GM19468 (cell line): ENCODE measurements around the gene AMACR.
A peak's percentile ranks its signal among the peaks of the same experiment; 100 is the strongest.
"Not testable (repeated sequence)": the region's sequence is repeated elsewhere in the genome, so short reads cannot be mapped to it uniquely, and the experiment has no call there.

ENCODE experiments used
- ATAC-seq: cut with Tn5 transposase; IDR thresholded peaks from one replicate; pipeline ENCODE4 v1.9.1; 2021; ENCODE audit warnings: mild to moderate bottlenecking, moderate library complexity, moderate number of reproducible peaks; ENCODE audit not compliant: unreplicated experiment; ENCODE audit errors: extremely low read depth

AMACR gene

DNA sequence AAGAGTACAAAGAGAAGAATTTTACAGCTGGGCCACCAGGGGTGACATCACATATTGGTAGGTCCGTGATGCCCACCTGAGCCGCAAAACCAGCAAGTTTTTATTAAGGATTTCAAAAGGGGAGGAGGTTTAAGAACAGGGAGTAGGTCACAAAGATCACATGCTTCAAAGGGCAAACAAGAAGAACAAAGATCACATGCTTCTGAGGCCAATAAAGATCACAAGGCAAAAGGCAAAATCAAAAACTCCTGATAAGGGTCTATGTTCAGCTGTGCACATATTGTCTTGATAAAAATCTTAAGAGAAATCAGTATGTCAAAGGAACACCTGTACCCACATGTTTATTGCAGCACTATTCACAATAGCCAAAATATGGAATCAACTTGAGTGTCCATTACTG lies 2.3 kb upstream of the AMACR start:
- not testable (repeated sequence) for ATAC-seq

DNA sequence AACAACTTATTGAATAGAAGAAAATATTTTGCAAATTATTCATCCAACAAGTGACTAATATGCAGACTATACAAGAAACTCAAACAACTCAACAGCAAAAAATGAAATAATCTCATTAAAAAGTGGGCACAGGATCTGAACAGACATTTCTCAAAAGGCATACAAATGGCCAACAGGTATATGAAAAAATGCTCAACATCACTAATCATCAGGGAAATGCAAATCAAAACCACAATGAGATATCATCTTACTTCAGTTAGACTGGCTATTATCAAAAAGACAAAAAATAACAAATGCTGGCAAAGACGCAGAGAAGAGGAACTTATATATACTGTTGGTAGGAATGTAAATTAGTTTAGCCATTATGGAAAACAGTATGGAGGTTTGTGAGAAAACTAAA lies 1.8 kb upstream of the AMACR start:
- no peak for ATAC-seq

DNA sequence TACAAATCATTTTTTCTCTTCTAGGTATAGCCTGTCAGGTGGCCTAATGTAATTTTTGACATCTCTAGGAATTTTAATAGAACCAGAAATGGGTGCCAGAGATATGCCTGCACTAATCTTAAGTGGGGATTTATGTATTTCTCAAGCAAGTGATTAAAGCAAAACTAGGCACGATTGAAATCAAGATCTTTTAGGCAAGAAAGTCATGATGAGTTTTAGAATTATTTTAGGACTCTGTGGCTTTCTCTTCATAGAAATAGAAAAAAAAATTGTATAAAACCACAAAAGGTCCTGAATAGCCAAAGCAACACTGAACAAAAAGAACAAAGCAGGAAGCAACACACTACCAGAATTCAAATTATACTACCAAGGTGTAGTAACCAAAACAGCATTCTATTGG lies 952 bp upstream of the AMACR start:
- no peak for ATAC-seq

DNA sequence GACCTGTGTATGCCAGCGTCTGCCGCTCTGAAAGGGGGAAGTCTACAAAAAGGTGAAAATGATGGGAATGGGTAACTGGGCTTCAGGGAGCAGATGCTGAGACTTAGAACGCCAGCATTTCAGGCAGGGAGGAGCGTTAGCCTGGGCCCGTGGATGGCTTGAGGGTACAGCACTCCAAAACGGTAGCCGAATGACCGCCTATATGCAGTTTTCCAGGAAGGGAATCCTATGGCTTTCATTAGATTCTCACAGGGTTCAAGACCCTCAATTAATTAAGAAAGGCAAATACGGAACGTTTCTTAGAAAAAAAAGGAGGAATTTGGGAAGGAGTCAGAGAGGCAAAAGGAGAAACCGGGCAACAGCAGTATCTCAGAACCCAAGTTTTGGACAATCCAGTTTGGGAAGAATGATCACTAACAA lies 639 bp downstream of the AMACR start:
- no peak for ATAC-seq

DNA sequence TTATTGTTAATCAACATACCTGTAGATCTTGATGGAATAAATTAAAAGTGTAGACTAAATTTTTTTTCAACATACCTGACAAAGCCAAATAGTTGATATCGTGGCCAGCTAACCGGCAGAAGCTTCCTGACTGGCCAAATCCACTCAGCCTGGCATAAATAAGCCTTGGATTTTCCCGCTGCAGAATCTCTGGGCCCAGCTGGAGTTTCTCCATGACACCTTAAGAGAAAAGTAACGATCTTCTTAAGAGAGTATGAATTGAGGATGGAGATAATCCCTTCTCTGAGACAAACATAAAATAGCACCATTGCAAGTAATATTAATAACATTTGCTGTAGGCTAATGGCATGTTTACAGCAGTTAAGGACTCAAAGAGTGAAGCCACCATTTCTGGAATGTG lies 2.2 kb downstream of the AMACR start:
- ATAC-seq, result no peak

DNA sequence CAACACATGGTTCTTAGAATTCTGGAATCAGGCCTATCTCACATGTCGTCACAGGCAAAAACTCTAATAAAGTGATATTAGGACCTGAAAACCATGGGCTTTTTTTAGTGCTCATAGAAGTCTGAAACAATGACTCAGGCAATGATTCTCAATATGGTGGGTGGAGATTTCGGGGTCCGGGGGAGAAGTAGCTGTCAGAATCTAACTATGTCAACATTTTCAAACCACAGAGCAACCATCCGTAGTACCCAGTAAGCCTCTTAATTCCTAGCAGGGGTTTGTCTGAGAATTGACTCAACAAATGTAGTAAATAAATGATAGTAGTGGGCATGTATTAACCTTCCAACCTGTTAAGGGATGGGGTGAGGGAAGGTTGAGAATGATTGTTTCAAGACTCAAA lies 2.6 kb downstream of the AMACR start:
- ATAC-seq, result no peak

DNA sequence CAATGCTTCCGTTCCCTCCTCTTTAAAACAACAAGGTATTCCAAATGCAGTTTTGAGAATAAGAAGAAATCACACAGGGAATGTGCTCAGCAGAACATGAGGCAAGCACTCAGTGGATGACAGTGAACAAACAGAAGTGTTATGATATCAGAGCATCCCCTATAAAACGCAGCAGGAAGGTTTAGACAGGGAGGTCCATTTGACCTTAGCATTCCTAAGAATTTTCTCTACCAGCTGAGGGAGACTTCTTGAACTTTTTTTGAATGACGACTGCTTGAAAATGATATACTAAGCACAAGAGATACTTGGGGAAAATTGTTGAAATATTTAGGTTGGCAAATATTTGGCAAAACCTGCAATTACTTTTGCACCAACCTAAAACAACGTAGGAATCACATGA lies 3.9 kb downstream of the AMACR start:
- no peak for ATAC-seq

DNA sequence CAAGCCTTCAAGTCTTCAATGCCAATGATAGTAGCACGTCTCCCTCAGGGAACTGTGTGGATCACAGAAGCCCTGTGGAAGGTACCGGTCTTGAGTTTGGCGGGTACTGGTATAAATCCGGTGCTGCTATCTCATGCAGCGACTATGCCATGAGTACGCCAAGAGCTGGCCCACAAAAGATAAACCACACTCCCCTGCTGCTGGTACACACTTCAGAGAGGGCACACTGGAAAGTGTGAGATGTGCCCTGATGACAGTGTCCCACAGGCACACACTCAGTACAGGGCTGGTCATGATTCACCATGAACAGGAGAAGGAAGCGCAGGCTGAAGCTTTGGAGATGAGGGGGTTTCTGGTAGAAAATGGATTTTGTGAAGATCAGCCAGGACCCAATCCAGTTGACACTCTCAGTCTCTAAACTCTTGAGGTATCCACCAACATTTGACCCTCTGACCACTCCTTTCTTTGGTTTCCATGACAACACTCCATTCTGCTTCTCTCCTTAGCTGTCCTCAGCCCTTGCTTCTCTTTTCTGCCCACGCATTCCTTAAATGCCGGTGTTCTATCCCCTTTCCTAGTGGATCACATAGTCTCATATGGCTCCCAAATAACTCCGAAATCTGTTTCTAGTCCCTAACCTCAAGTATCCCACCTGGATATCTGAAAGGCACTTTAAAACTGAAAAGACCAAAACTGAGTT lies 5.1 kb downstream of the AMACR start:
- no peak for ATAC-seq

DNA sequence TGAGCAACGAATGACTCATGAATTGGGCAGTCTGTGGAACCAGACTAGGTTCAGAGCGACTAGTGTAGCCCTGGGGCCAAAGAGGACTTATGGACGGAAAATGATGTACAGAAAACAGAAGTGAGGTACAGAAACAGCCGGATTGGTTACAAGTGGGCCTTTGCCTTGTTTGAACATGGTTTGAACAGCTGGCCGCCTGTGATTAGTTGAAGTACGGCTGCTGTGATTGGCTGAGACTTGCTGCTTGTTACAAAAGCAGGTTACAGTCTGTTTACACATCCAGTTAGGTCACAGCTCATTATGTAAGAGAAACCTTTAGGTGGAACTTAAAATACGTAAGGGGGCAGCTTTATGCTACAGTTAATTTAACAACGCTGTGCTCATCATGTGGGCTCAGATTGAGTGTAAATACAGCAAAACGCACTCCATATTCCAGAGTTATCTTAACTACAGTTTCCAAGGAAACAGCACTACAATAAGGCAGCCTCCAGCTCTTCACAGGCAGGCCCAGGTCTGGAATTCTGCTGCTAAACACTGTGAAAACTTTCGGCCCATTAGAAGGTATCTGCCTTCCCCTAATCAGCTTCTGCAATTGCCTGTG lies 6.5 kb downstream of the AMACR start:
- ATAC-seq, result no peak

DNA sequence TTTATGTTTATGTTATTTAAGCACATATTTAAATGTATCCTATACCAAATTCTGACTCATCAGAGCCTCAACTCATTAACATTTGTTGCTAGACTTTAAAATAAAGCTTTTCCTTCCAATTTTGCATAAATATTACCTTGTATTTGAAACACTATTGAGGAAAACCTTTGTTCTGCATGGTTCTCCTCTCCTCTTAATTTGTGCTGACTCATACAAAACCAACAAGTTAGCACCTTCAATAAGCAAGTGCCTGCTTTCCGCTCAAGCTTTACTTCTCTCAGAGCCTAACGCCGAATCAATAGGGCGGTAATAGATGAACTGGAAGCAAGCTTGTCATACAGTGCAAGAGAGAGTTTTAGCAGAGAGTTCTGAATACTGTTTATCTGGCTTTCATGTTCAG lies 7.9 kb downstream of the AMACR start:
- no peak for ATAC-seq

DNA sequence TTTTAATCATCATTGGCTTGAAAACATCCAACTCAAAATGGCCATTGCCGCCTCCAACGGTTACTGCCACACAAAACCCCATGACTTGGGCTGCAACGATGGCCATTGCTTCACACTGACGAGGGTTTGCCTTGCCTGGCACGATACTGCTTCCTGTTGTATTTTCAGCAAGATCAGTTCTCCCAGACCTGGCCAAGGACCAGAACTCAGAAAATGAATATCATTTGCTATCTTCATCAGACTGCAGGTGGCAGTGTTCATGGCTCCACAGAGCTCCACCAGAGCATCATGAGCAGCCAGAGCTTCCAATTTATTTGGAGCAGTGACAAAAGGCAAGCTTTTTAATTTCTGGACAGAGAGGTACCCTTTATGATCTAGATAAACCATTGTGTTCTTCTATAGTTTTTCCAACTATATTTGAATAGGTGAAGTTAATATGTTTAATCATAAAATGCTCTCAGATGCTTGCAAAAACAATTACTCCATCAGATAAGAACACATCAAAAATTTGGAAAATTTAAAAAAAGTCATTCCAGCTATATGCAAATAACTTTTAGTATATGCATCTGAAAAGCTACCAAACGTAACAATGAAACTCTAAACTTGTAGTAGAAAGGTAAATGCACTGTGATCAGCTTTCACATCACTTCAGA lies 10.4 kb downstream of the AMACR start:
- peak; percentile 53 for ATAC-seq

DNA sequence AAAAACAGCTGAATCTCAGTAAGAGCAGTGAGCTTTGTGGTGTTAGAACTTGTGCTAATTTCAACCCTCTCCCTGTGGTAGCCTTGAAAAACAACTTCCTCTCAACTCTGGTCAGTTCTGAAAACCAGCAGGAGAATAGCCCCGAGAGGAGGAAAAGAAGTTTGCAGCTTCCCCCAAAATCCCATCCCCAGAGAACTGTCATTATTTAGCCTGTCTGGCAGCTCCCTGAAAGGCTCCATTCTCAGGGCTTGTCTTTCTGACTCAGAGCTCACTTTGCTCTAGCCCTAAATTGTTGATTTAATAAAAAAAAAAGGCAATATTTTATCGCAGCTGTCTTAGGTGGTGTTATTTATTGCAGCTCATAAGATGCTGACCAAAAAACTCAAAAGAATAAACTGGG lies 12.0 kb downstream of the AMACR start:
- ATAC-seq, result no peak

DNA sequence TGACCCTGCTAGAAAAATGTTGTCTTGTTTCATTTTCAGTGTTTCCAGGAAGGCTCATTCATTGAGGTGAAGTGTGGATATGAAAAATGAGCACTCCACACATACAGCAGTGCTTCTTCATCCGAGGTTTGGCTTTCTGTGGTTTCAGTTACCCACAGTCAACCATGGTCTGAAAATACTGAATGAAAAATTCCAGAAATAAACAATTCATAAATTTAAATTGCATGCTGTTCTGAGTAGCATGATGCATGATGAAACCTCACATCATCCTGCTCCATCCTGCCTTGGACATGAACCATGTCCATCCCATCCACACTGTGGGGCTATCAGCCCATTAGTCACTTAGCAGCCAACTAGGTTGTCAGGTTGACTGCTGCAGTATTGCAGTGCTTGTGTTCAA lies 13.0 kb downstream of the AMACR start:
- ATAC-seq, result no peak

DNA sequence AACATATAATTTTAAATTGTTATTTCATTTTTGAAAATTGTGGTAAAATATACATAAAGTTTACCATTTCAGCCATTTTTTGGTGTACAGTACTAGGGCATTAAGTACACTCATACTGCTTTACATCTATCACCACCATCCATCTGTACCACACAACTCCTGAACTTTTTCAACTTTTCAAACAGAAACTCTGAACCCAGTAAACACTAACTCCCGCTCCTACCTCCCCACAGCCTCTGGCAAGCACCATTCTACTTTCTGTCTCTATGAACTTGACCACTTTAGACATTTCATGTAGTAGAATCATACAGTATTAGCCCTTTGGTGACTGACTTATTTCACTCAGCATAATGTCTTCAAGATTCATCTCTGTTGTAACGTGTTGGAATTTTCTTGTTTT lies 15.0 kb downstream of the AMACR start:
- ATAC-seq, result no peak

DNA sequence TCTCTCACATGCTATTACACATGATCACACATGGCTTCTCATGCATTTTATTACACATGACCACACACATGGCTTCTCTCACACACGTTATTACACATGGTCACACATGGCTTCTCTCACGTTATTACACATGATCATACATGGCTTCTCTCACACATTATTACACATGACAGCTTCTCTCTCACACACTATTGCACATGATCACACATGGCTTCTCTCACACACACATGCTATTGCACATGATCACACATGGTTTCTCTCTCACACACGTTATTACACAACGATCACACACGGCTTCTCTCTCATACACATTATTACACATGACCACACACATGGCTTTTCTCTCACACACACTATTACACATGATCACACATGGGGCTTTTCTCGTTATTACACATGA lies 22.4 kb downstream of the AMACR start:
- ATAC-seq, result no peak

DNA sequence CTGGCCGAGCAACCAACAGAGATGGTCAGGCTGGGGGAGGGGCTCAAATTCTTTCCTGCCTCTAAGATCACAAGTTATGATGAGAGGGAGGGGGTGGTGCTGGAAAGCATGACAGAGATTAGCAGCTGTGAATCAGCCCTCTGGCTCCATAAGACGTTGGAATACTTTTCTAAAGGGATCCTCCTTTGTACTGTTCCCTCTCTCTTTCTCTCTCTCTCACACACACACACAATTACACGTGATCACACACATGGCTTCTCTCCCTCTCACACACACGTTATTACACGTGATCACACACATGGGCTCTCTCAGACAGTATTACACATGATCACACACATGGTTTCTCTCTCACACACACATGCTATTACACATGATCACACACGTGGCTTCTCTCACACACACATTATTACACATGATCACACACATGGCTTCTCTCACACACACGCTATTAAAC lies 23.2 kb downstream of the AMACR start, which contains the start of gene SLC45A2:
TSS of gene SLC45A2 (minus strand) at position 23 of the 454 bp plus-strand sequence. CDS start 110 bp downstream, outside the sequence.
- no peak for ATAC-seq

DNA sequence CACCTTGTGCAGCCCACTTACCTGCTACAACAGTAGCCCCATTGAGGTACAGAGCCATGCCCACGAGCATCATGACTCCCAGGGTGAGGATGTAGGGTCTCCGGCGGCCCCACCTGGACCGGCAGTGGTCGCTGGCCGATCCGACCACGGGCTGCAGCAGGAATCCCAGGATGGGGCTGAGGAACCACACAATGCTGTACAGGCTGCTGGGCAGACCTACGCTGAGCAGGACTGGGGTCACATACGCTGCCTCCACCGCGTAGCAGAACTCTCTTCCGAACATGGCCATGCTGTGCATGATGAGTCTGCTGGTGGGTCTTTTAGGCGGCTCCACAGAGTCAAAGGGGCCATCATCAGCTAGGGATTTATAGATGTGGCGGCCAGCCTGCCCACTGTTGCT lies 23.7 kb downstream of the AMACR start:
- ATAC-seq, result no peak

DNA sequence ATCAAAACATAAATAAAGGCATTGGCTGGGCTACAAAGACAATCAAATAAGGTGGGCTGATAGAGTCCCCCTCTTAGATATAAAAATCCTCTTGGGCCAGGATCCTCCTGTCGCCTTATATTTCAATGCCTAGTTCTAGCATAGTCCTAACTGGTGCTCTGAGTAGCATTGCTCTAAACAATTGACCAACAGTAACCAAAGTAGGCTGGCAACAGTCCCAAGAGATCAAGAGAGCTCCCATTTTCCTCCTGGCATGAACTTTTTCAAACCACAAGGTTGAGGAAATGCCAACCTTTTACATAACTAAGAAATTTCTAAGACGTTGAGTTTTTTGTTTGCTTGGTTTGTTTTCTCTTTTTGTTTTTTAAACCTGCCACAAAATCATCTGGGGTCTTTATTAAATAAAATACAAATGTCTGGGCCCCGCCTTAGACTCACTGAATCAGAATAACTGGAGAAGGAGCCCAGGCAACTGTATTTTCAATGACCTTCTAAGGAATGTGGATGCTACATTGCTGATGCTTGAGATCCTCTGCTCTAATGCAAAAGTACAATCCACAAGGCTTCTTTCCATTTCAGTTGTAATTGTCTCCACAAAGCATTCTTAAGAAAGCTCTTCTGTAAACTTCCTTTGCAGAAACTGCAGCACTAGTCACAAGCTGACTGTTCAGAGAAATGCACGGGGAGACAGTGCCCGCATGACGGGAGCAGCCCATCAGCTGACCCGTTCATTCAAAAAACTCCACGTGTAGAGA lies 26.3 kb downstream of the AMACR start:
- no peak for ATAC-seq

DNA sequence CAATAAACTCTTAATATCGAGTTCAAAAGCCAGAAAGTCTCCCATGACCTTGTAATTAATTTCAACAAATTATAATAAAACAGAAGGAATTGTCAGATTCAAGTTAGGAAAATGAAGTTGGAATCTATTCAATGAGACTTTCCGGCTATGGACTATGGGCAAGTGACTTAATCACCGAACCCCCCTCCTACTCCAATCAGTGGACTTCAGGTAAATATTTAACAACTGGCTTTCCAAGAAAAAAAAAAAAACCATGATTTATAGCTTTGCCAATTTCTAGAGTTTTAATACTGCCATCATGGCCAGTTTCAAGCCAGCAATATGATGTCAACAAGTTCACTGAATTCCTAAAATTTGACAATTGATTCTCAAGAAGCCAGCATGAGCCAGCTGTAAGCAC lies 27.8 kb downstream of the AMACR start:
- no peak for ATAC-seq

DNA sequence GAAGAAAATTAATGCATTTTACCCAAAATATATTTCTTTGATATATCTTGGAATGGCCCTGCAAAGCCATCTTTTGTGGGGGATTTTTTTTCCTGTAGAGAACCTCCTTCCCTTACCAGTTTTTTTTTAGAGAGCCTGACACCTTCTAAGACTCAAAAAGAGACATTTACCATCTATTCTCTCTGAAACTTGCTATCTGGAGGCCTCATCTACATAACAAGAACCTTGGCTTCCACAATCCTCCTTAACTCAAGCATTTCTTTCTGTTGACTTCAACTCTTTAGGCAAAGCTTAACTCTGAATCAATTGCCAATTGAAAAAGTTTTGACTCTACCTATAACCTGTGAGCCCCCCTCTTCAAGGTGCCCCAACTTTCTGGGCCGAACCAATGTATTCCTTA lies 29.5 kb downstream of the AMACR start:
- ATAC-seq, result no peak

DNA sequence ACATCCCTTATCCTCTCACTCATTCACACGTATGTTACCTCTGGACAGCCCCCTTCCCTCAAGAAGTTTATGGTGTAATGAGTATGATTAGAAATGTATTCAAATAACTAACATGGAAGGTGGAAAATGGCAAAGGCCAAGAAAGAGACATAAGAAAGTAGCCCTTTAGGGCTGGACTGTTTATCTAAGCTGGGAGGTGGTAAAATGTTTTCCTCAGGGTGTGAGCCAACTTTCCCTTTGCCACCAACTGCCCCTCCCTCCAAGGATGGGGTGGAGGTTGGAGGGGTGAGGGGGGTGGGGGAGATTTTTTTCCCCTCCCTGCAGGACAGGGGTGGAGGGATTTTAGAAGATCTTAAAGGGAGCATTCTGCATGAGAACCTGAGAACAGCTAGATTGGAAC lies 31.5 kb downstream of the AMACR start:
- ATAC-seq, result no peak
